Stimulated activated CD8-positive, alpha-beta memory T cell treated with anti-CD3 and anti-CD28 coated beads, Interleukin-12 subunit alpha, Interleukin-12 subunit beta, amount 100 ng/mL, for 24 hours (primary cell): ENCODE results near the gene EVI5.
"Not testable (repeated sequence)": the region's sequence is repeated elsewhere in the genome, so short reads cannot be mapped to it uniquely, and the experiment has no call there.

ENCODE experiments used
- DNase-seq: peaks from one replicate; pipeline ENCODE4 v3.0.0-alpha.2; 2020; ENCODE audit errors: extremely low read depth

Gene EVI5

GRCh38 chr1:92691925-92692324, 93.0 kb downstream of the EVI5 start:
- no peak for DNase-seq

GRCh38 chr1:92690212-92690906, 94.5 kb downstream of the EVI5 start:
- DNase-seq = no peak

GRCh38 chr1:92679980-92680379, 104.9 kb downstream of the EVI5 start:
- DNase-seq = no peak

- no peak for DNase-seq
Observed at GRCh38 chr1:92663775-92664174, 121.1 kb downstream of the EVI5 start.

GRCh38 chr1:92662048-92662447, 122.9 kb downstream of the EVI5 start:
- DNase-seq = no peak

GRCh38 chr1:92657701-92658100, 127.2 kb downstream of the EVI5 start:
- DNase-seq = no peak

- DNase-seq = no peak
Observed at GRCh38 chr1:92655197-92655801, 129.6 kb downstream of the EVI5 start.

GRCh38 chr1:92653605-92654381, 131.1 kb downstream of the EVI5 start:
- DNase-seq = no peak

GRCh38 chr1:92640686-92641085, 144.2 kb downstream of the EVI5 start:
- DNase-seq = not testable (repeated sequence)

GRCh38 chr1:92638498-92638897, 146.4 kb downstream of the EVI5 start:
- DNase-seq = no peak

- DNase-seq = not testable (repeated sequence)
Observed at GRCh38 chr1:92635203-92635602, 149.7 kb downstream of the EVI5 start.

GRCh38 chr1:92623187-92623778, 161.6 kb downstream of the EVI5 start:
- DNase-seq = no peak

GRCh38 chr1:92619466-92620189, 165.3 kb downstream of the EVI5 start:
- DNase-seq = no peak

- DNase-seq = no peak
Observed at GRCh38 chr1:92601044-92601443, 183.9 kb downstream of the EVI5 start.

GRCh38 chr1:92599184-92599583, 185.7 kb downstream of the EVI5 start:
- no peak for DNase-seq

GRCh38 chr1:92589361-92589760, 195.5 kb downstream of the EVI5 start:
- DNase-seq = not testable (repeated sequence)

GRCh38 chr1:92587445-92587844, 197.5 kb downstream of the EVI5 start:
- DNase-seq = no peak

- DNase-seq = no peak
Observed at GRCh38 chr1:92585831-92586230, 199.1 kb downstream of the EVI5 start.

GRCh38 chr1:92584810-92585209, 200.1 kb downstream of the EVI5 start:
- not testable (repeated sequence) for DNase-seq

GRCh38 chr1:92583821-92584760, 200.8 kb downstream of the EVI5 start:
- no peak for DNase-seq
